Upper lobe of left lung (tissue), 6 donors: Measurements from ENCODE around the gene LELP1. TPM values are rescaled to one million over a fixed set of nuclear protein-coding genes. Genes with fewer than 3 reads are reported as not detected.

Experiments used
- ATAC-seq, 2 donors: fragments of 200-7000 bp; cut with Tn5 transposase; one replicate each; pipeline ENCODE4 v1.9.1; 2022; ENCODE audit warnings: mild to moderate bottlenecking in 2 of 2, moderate library complexity in 2 of 2; ENCODE audit not compliant: low FRiP score in 2 of 2
- DNase-seq, 2 donors: peaks; one replicate each; pipeline ENCODE4 v3.0.0-alpha.2; 2019 to 2020
- H3K27ac ChIP-seq, 4 donors: fragments of 200-600 bp; sonication (generic); one replicate each; pipeline ENCODE4 v1.5.1; 2016 to 2019
- H3K27me3 ChIP-seq, 4 donors: fragments of 200-600 bp; sonication (generic); one replicate each; pipeline ENCODE4 v1.5.1; 2017 to 2019
- H3K36me3 ChIP-seq, 4 donors: fragments of 200-600 bp; sonication (generic); one replicate each; pipeline ENCODE4 v1.5.1; 2016 to 2019
- H3K4me1 ChIP-seq, 4 donors: fragments of 200-600 bp; sonication (generic); one replicate each; pipeline ENCODE4 v1.5.1; 2018 to 2019
- H3K4me3 ChIP-seq, 4 donors: fragments of 200-600 bp; sonication (generic); one replicate each; pipeline ENCODE4 v1.5.1; 2017 to 2019; ENCODE audit warnings: mild to moderate bottlenecking in 2 of 4, moderate library complexity in 1 of 4
- H3K9me3 ChIP-seq, 4 donors: fragments of 200-600 bp; sonication (generic); one replicate each; pipeline ENCODE4 v1.5.1; 2018 to 2019
- CTCF ChIP-seq, 6 experiments: fragments of 450-650 bp in 4 of 6; fragments of 200-600 bp in 2 of 6; sonication (generic) in 2 of 6; IDR thresholded peaks; one replicate each; pipeline ENCODE4 v1.5.1; 2016 to 2019; ENCODE audit warnings: antibody characterized with exemption in 6 of 6
- EP300 ChIP-seq, 4 donors: sonication (generic); formaldehyde crosslinking; IDR thresholded peaks; one replicate each; pipeline ENCODE4 v1.5.1; 2017; ENCODE audit warnings: antibody characterized with exemption in 4 of 4, control low read depth in 2 of 4
- POLR2A ChIP-seq, 4 donors: fragments of 450-650 bp; IDR thresholded peaks; one replicate each; pipeline ENCODE4 v1.5.1; 2016 to 2017; ENCODE audit warnings: antibody characterized with exemption in 4 of 4, mild to moderate bottlenecking in 2 of 4
- POLR2AphosphoS5 ChIP-seq, 2 donors: sonication (generic); formaldehyde crosslinking; IDR thresholded peaks; one replicate each; pipeline ENCODE4 v1.5.1; 2017; ENCODE audit warnings: antibody characterized with exemption in 2 of 2
- WGBS, 2 donors: methylation state at CpG; one replicate each; pipeline ENCODE4 v1.1.5; 2017 to 2018; 5-methylcytosine and 5-hydroxymethylcytosine counted together
- total RNA-seq, 6 donors: library from RNA; depleted of rRNA in 4 of 6; stranded (reverse); fragments of >200 nt in 4 of 6; gene quantifications; one replicate each; pipeline versions ENCODE4 v1.1.0 to v1.2.1, GENCODE V29; 2016 to 2021
- donor health status: DM: no; HTN: no; CAD: no; lungs with moderate emphysema.
- donor health status: DM: no; HTN: yes; CAD: no; lungs with severe emphysema.

The LELP1 gene
- total RNA-seq, 6 donors from 2014 or later: not detected

GRCh38 chr1:153250166-153250565 is 46.9 kb downstream of the LELP1 start:
- no peak for TF ChIP-seq CTCF (IDR thresholded peaks at IDR 0.05)
- TF ChIP-seq POLR2A (IDR thresholded peaks at IDR 0.05): no peak
- no peak for TF ChIP-seq EP300 (IDR thresholded peaks at IDR 0.05)
- TF ChIP-seq POLR2AphosphoS5 (IDR thresholded peaks at IDR 0.05): no peak
- no peaks in the 10 kb centered on the region for H3K36me3 ChIP-seq
- H3K27ac ChIP-seq: no peak overlapping the region
- no peaks in the 10 kb centered on the region for H3K4me1 ChIP-seq
- ATAC-seq (no peak), DNase-seq (no peak)
- H3K27me3 ChIP-seq: no peaks in the 10 kb centered on the region
- H3K4me3 ChIP-seq: no peak overlapping the region
- H3K9me3 ChIP-seq: no peaks in the 10 kb centered on the region
- 50 to 52% methylated on average over 1 of the region's 1 CpG for WGBS, 2 donors

GRCh38 chr1:153251087-153251486 is 47.9 kb downstream of the LELP1 start:
- no peak for ATAC-seq
- Histone ChIP-seq H3K4me1 (no peaks in the 10 kb centered on the region), H3K27me3 (no peaks in the 10 kb centered on the region), H3K4me3 (no peak overlapping the region), H3K9me3 (no peaks in the 10 kb centered on the region), H3K36me3 (no peaks in the 10 kb centered on the region), H3K27ac (no peak overlapping the region)
- no peak for DNase-seq
- WGBS, 2 donors: 72 to 88% methylated on average over 2 of the region's 2 CpGs
- TF ChIP-seq CTCF (IDR thresholded peaks at IDR 0.05) (no peak), EP300 (IDR thresholded peaks at IDR 0.05) (no peak), POLR2A (IDR thresholded peaks at IDR 0.05) (no peak), POLR2AphosphoS5 (IDR thresholded peaks at IDR 0.05) (no peak)

GRCh38 chr1:153251562-153251961 is 48.3 kb downstream of the LELP1 start:
- Histone ChIP-seq H3K27me3 (no peaks in the 10 kb centered on the region), H3K27ac (no peak overlapping the region), H3K4me1 (no peaks in the 10 kb centered on the region), H3K4me3 (no peak overlapping the region), H3K36me3 (no peaks in the 10 kb centered on the region), H3K9me3 (no peaks in the 10 kb centered on the region)
- no peak for DNase-seq
- WGBS, 2 donors: 83 to 88% methylated on average over 3 of the region's 3 CpGs
- ATAC-seq: no peak
- TF ChIP-seq POLR2AphosphoS5 (IDR thresholded peaks at IDR 0.05) (no peak), POLR2A (IDR thresholded peaks at IDR 0.05) (no peak), CTCF (IDR thresholded peaks at IDR 0.05) (no peak), EP300 (IDR thresholded peaks at IDR 0.05) (no peak)

- 80 to 86% methylated on average over 4 of the region's 4 CpGs for WGBS, 2 donors
- ATAC-seq: no peak
- no peaks in the 10 kb centered on the region for H3K9me3 ChIP-seq
- DNase-seq: no peak
- no peak overlapping the region for H3K4me3 ChIP-seq
- no peak overlapping the region for H3K27ac ChIP-seq
- no peaks in the 10 kb centered on the region for H3K27me3 ChIP-seq
- H3K4me1 ChIP-seq: no peaks in the 10 kb centered on the region
- H3K36me3 ChIP-seq: no peaks in the 10 kb centered on the region
- TF ChIP-seq CTCF (IDR thresholded peaks at IDR 0.05) (no peak), POLR2AphosphoS5 (IDR thresholded peaks at IDR 0.05) (no peak), EP300 (IDR thresholded peaks at IDR 0.05) (no peak), POLR2A (IDR thresholded peaks at IDR 0.05) (no peak)
These were observed 48.8 kb downstream of the LELP1 start for GRCh38 chr1:153251988-153252387.

- no peaks in the 10 kb centered on the region for H3K4me1 ChIP-seq
- H3K27me3 ChIP-seq: no peaks in the 10 kb centered on the region
- H3K27ac ChIP-seq: no peak overlapping the region
- ATAC-seq: no peak
- no peaks in the 10 kb centered on the region for H3K9me3 ChIP-seq
- no peak for TF ChIP-seq POLR2AphosphoS5 (IDR thresholded peaks at IDR 0.05)
- no peak for TF ChIP-seq POLR2A (IDR thresholded peaks at IDR 0.05)
- TF ChIP-seq CTCF (IDR thresholded peaks at IDR 0.05): no peak
- no peak for TF ChIP-seq EP300 (IDR thresholded peaks at IDR 0.05)
- 95 to 96% methylated on average over 2 of the region's 2 CpGs for WGBS, 2 donors
- H3K4me3 ChIP-seq: no peak overlapping the region
- no peak for DNase-seq
- no peaks in the 10 kb centered on the region for H3K36me3 ChIP-seq
These were observed 49.8 kb downstream of the LELP1 start for GRCh38 chr1:153253076-153253475.
